Measurements from ENCODE around the gene ECI2. TPM values are rescaled to one million over a fixed set of nuclear protein-coding genes. Genes with fewer than 3 reads are reported as not detected.

Gene ECI2
- total and polyA plus RNA-seq, 2 donors (not counting 3 experiments of a cell fraction or from before 2014, with no cell fraction given), result 33.5 to 91.0 TPM

GRCh38 chr6:4136354-4136831 lies 1.0 kb upstream of the ECI2 start:
- intact Hi-C loops (cut with micrococcal nuclease), result loop anchor here (1.0 to 10.0 kb wide), 2 partner anchors 115 to 392 kb away; a partner anchor contains a TSS
- TF ChIP-seq JUN (IDR thresholded peaks at IDR 0.05; ENCODE audit: borderline replicate concordance, insufficient read depth, insufficient read length, low read depth) (no peak), MAX (IDR thresholded peaks at IDR 0.05; ENCODE audit: insufficient read depth, insufficient read length) (no peak), GATA2 (IDR thresholded peaks at IDR 0.05; ENCODE audit: insufficient read depth, insufficient read length, low read depth, low read length) (no peak), MYC (IDR thresholded peaks at IDR 0.05; ENCODE audit: low read depth, low read length) (no peak), POLR2AphosphoS5 (IDR thresholded peaks at IDR 0.05; ENCODE audit: insufficient read depth, low read depth, low read length) (no peak), POLR2A (IDR thresholded peaks at IDR 0.05; ENCODE audit: low read depth, low read length) (no peak), FOS (IDR thresholded peaks at IDR 0.05; ENCODE audit: borderline replicate concordance, insufficient read depth, low read length) (no peak), CTCF (IDR thresholded peaks at IDR 0.05; ENCODE audit: extremely low read depth in 1 of 2, insufficient read depth in 1 of 2, low read depth in 1 of 2, low read length in 2 of 2) (no peak), EZH2 (IDR thresholded peaks at IDR 0.05; ENCODE audit: borderline replicate concordance, low read depth, low read length, severe bottlenecking) (no peak)
- H3K79me2 ChIP-seq (ENCODE audit: control insufficient read depth, insufficient read depth, low read length), result peaks cover 39% of the 10 kb centered on the region
- peak overlapping the region; percentile 45 for H3K9ac ChIP-seq (replicated peaks; ENCODE audit: extremely low read depth, insufficient read depth, low read length)
- BruUV-seq (replicated peaks), result TSS peak; percentile 45
- POLR2A ChIA-PET, result interaction anchor here (0.7 to 1.2 kb wide), 2 partner anchors 118 to 186 kb away, joined by 3 to 5 read pairs; no protein-coding TSS in a partner anchor
- H3K9me3 ChIP-seq (replicated peaks; ENCODE audit: control insufficient read depth, insufficient read depth, low read length), result no peaks in the 10 kb centered on the region
- no peaks in the 10 kb centered on the region for H3K27me3 ChIP-seq (ENCODE audit: control insufficient read depth in 2 of 2, insufficient read depth in 2 of 2, low read length in 2 of 2)
- no peaks in the 10 kb centered on the region for H4K20me1 ChIP-seq (replicated peaks; ENCODE audit: control insufficient read depth, extremely low read depth, insufficient read depth, low read length)
- peak overlapping the region; percentile 85 for H3K4me2 ChIP-seq (ENCODE audit: insufficient read depth, low read length)
- H3K4me3 ChIP-seq (replicated peaks in 1 of 3; ENCODE audit: insufficient read depth in 1 of 3, low read depth in 1 of 3, low read length in 3 of 3), result peak overlapping the region; percentile 48 to 75 (median 72)
- peaks cover 22% of the 10 kb centered on the region for H3K4me1 ChIP-seq (ENCODE audit: control insufficient read depth, extremely low read depth, insufficient read depth, low read length)
- FAIRE-seq (no peak), DNase-seq (ENCODE audit: low read depth, low spot score) (no peak)
- peak overlapping the region; percentile 24 for H3K27ac ChIP-seq (ENCODE audit: insufficient read depth, low read depth, low read length)
- H2AFZ ChIP-seq (ENCODE audit: low read depth, low read length), result peak overlapping the region; percentile 86
- peaks cover 0 to 2% of the 10 kb centered on the region in 2 experiments for H3K36me3 ChIP-seq (ENCODE audit: control insufficient read depth in 2 of 2, extremely low read depth in 1 of 2, insufficient read depth in 2 of 2, low read length in 2 of 2)
- CTCF ChIA-PET, result interaction anchor here (1.1 to 5.7 kb wide), 10 partner anchors 9 to 82 kb away, joined by 3 to 35 read pairs (median 10); no protein-coding TSS in a partner anchor
- dilution Hi-C loops (cut with MboI; ENCODE audit: extremely low pct_ligation_motif_present, low sequenced_read_pairs), result no loop called here
- H3K9me1 ChIP-seq (replicated peaks; ENCODE audit: control insufficient read depth, extremely low read depth, insufficient read depth, low read length), result no peaks in the 10 kb centered on the region
